GM12891 (cell line): ENCODE measurements around the gene PXN.
"Not testable (repeated sequence)": the region's sequence is repeated elsewhere in the genome, so short reads cannot be mapped to it uniquely, and the experiment has no call there.

Source experiments
- DNase-seq: peaks from one replicate; pipeline ENCODE4 v3.0.0; 2011; ENCODE audit warnings: low spot score; ENCODE audit not compliant: insufficient read length
- FAIRE-seq: peaks from 2 replicates; lab custom pipeline; 2011; peaks lifted over from hg19 to GRCh38; lab: Jason Lieb, UNC
- PAX5 ChIP-seq: IDR thresholded peaks from 2 replicates; pipeline ENCODE4 v1.6.1; 2011; ENCODE audit warnings: low read length, moderate library complexity, mild to moderate bottlenecking; ENCODE audit not compliant: insufficient read depth, severe bottlenecking
- POLR2A ChIP-seq: IDR thresholded peaks from 2 replicates; pipeline ENCODE4 v1.6.1; 2011; ENCODE audit warnings: low read depth, low read length, control low read depth
- POLR2AphosphoS5 ChIP-seq: IDR thresholded peaks from 2 replicates; pipeline ENCODE4 v1.6.1; 2011; ENCODE audit warnings: low read depth, low read length, control low read depth
- POU2F2 ChIP-seq: IDR thresholded peaks from 2 replicates; pipeline ENCODE4 v1.6.1; 2011; ENCODE audit warnings: low read depth, mild to moderate bottlenecking, control low read depth, low read length, moderate library complexity
- SPI1 ChIP-seq: IDR thresholded peaks from 2 replicates; pipeline ENCODE4 v1.6.1; 2011; ENCODE audit warnings: low read depth, low read length, control low read depth
- TAF1 ChIP-seq: IDR thresholded peaks from 2 replicates; pipeline ENCODE4 v1.6.1; 2011; ENCODE audit warnings: low read depth, low read length, control low read depth

Gene PXN

DNA sequence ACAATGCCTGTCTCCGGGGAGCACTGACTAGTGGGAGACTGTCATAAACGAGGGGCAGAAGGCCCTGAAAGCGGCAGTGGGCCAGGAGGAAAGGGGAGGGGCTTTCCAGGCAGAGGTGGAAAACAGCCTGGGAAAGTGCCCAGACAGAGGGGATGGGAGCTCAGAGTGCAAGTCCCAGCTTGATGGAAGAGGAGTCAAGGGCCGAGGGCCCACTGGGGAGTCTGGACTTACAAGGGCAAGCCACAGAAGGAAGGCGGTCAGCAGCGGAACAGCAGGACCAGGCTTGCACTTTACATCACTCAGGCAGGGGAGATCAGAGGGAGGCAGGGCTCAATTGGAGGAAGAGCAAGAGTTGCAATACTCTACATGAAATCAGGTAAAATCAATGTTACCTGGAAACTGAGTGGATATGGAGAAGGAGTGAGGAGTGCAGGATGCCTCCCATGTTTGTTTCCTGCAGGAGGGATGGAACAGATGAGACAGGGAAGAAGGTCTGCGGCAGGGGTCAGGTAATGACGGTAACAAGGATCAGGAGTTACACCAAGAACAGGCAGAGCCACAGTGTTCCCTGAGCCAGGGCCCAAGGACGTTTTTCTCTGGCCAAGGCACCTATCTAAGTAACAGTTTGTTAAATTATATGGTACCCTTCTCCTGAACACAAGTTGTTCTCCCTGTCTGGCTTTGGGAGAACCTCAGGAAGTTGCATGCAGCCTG lies 23.8 kb downstream of the PXN start:
- FAIRE-seq: no peak
- TF ChIP-seq POLR2A (no peak), PAX5 (no peak), TAF1 (no peak), SPI1 (no peak), POLR2AphosphoS5 (no peak), POU2F2 (no peak)
- no peak for DNase-seq

GRCh38 chr12:120240495-120240833 lies 25.1 kb downstream of the PXN start:
- DNase-seq (no peak), FAIRE-seq (no peak)
- TF ChIP-seq POLR2A (no peak), SPI1 (no peak), TAF1 (no peak), POU2F2 (no peak), PAX5 (no peak), POLR2AphosphoS5 (no peak)

DNA sequence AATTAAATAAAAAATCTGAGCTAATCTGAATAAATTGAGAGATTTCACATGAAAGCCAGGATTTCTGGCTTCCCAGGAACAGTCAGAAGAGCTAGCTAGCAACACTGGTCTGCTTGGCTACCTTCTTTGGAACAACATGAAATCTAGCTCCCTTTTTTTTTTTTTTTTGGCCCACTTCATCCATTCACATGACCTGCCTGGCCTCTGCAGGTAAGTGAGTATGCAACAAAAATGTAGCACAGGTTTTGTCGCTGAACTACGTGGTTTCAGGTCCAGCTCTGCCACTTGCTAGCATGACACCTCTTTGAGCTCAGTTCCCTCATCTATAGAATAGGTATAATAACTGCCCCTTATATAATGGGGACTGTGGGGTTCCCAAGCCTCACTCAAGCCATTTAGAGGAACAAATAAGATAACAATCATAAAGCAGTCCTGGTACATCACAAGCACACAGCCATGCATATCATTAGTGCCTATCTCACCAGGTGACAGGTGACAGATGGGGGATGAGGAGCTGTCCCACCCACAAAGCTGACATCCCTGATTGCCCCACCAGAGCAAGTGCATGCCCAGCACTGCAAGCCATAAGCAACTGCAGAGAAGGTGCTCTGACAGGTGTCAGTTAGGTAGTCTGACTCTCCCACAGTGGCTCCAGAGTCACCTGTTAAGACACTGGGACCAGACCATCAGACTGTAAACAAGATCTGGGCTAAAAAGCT lies 25.6 kb downstream of the PXN start:
- FAIRE-seq (no peak), DNase-seq (no peak)
- TF ChIP-seq POLR2A: no peak
- TF ChIP-seq TAF1: no peak
- TF ChIP-seq PAX5: no peak
- no peak for TF ChIP-seq SPI1

DNA sequence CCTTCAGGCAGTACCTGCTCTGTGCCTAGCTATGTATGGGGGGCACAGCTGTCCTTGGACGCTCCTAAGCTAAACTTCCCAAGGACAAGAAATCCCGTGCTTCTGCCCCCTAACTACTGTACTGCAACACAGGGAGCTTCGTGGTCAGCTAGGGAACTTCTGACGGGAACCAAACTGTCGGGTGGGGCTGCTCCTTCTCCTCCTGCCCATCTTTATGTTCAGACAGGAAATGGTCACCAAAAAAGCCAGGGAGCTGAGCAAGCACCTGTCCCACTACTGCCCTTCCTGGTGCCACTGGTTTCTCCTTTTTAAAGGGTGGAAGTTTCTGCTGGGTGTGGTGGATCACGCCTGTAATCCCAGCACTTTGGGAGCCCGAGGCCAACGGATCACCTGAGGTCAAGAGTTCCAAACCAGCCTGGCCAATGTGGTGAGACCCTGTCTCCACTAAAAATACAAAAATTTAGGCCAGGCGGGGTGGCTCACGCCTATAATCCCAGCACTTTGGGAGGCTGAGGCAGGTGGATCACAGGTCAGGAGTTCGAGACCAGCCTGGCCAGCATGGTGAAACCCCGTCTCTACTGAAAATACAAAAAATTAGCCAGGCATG lies 26.6 kb downstream of the PXN start:
- TF ChIP-seq SPI1 (no peak), POLR2AphosphoS5 (no peak), TAF1 (no peak), POU2F2 (no peak), PAX5 (no peak), POLR2A (no peak)
- FAIRE-seq: no peak
- no peak for DNase-seq

- FAIRE-seq (no peak), DNase-seq (no peak)
- TF ChIP-seq TAF1 (no peak), SPI1 (no peak), PAX5 (no peak), POLR2AphosphoS5 (no peak), POU2F2 (no peak), POLR2A (no peak)
Observed at GRCh38 chr12:120238217-120238616, 27.3 kb downstream of the PXN start.

DNA sequence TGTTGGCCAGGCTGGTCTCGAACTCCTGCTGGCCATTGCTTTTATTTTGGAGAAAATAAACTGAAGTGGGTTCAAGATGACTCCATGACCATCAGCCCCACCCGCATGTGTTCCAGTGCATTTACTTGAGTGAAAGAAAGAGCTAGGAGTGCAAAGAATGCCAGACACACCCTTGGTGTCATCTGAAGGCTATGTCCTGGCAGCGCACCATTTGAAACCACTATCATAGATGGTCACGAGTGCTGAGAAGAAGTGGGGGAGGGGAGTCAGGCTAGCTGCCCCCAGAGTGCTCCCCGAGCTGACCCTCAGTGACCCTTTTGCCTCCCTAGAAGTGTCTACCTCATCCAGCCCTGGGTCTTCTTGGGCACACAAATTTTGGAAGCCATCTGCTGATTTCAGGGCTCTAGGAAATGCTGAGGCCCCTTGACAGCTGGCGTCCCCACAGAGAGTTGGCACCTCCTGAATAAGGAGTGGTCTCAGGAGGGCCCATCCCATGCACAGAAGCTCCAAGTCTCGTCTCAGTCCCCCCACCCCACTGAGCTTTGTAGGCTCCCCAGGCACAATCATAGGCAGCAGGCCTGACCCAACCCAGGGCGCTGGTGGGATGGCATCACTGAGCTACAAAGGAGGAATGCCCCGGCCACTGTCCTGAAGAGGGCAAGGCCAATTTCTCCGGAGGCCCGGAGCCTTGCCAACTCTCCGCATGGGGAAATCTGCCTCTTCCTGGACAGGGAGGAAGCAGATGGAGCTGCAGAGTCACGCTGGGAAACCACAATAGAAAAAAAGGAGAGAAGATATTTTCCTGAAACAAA lies 28.0 kb downstream of the PXN start:
- no peak for FAIRE-seq
- TF ChIP-seq POU2F2: no peak
- DNase-seq: no peak

GRCh38 chr12:120236809-120237208 lies 28.7 kb downstream of the PXN start:
- not testable (repeated sequence) for DNase-seq, FAIRE-seq

- FAIRE-seq: no peak
- no peak for DNase-seq
- no peak for TF ChIP-seq PAX5
- no peak for TF ChIP-seq SPI1
- no peak for TF ChIP-seq POLR2AphosphoS5
- no peak for TF ChIP-seq TAF1
- TF ChIP-seq POLR2A: no peak
- TF ChIP-seq POU2F2: no peak
Observed at GRCh38 chr12:120235369-120236323, 29.9 kb downstream of the PXN start.

- DNase-seq (no peak), FAIRE-seq (no peak)
- no peak for TF ChIP-seq POLR2AphosphoS5
- TF ChIP-seq POLR2A: no peak
- no peak for TF ChIP-seq PAX5
- no peak for TF ChIP-seq POU2F2
- no peak for TF ChIP-seq SPI1
- no peak for TF ChIP-seq TAF1
Observed at GRCh38 chr12:120234643-120235368, 30.7 kb downstream of the PXN start.
